T-cell (primary cell): Measurements from ENCODE around the gene UBQLN4. TPM values are rescaled to one million over a fixed set of nuclear protein-coding genes. Genes with fewer than 3 reads are reported as not detected.
A peak's percentile ranks its signal among the peaks of the same experiment; 100 is the strongest.

Source experiments
- ATAC-seq, 4 experiments: fragments of 200-7000 bp in 3 of 4; fragments of 150-1000 bp in 1 of 4; cut with Tn5 transposase; replicated peaks in 1 of 4; 1 replicate in 3 of 4; 2 replicates in 1 of 4; pipeline ENCODE4 v1.10.0; 2021; ENCODE audit warnings: moderate library complexity in 3 of 4, mild to moderate bottlenecking in 2 of 4, moderate number of reproducible peaks in 1 of 4
- CTCF ChIA-PET, 2 donors: fragments of 300-600 bp; sonication (Branson Sonifier 250); formaldehyde crosslinking; loops; one replicate each; lab custom pipeline; 2022; ENCODE audit warnings: antibody characterized with exemption in 2 of 2; lab: Charles Lee
- POLR2A ChIA-PET, 2 donors: fragments of 300-600 bp; sonication (Branson Sonifier 250); formaldehyde crosslinking; loops; one replicate each; lab custom pipeline; 2022; ENCODE audit warnings: antibody characterized with exemption in 2 of 2; lab: Charles Lee
- DNase-seq, 35 experiments: peaks; one replicate each; pipeline versions ENCODE4 v3.0.0 to v3.0.0-alpha.2; 2013 to 2023
- H3K27ac ChIP-seq: one replicate; pipeline ENCODE4 v1.5.1; 2013; ENCODE audit warnings: low read length
- H3K27me3 ChIP-seq, 2 experiments: replicated peaks in 1 of 2; 1 replicate in 1 of 2; 2 replicates in 1 of 2; pipeline versions ENCODE4 v1.6.1 to v1.7.0; 2013; ENCODE audit warnings: low read length in 1 of 2, mixed read lengths in 1 of 2; ENCODE audit not compliant: control insufficient read depth in 2 of 2, insufficient read depth in 2 of 2; ENCODE audit errors: extremely low read depth in 1 of 2
- H3K36me3 ChIP-seq, 2 donors: 1 replicate in 1 of 2; 2 replicates in 1 of 2; pipeline versions ENCODE4 v1.6.1 to v1.7.0; 2013; ENCODE audit warnings: low read length in 1 of 2; ENCODE audit not compliant: control insufficient read depth in 2 of 2, insufficient read depth in 1 of 2; ENCODE audit errors: extremely low read depth in 1 of 2
- H3K4me1 ChIP-seq, 2 experiments: 1 replicate in 1 of 2; 2 replicates in 1 of 2; pipeline versions ENCODE4 v1.6.1 to v1.7.0; 2013; ENCODE audit warnings: low read length in 2 of 2, mixed read lengths in 1 of 2; ENCODE audit not compliant: insufficient read depth in 2 of 2, control insufficient read depth in 1 of 2; ENCODE audit errors: extremely low read depth in 1 of 2
- H3K4me3 ChIP-seq, 2 donors: 1 replicate in 1 of 2; 2 replicates in 1 of 2; pipeline versions ENCODE4 v1.5.1 to v1.7.0; 2013; ENCODE audit warnings: mild to moderate bottlenecking in 2 of 2, low read length in 1 of 2, moderate library complexity in 1 of 2; ENCODE audit not compliant: control insufficient read depth in 1 of 2; ENCODE audit errors: extremely low read depth in 1 of 2
- H3K9me3 ChIP-seq: 2 replicates; pipeline ENCODE4 v1.7.0; 2013
- H3K27ac Mint-ChIP-seq, 2 donors: one replicate each; pipeline ENCODE4 v1.8.0; 2020 to 2021; ENCODE audit warnings: mild to moderate bottlenecking in 2 of 2, mixed read lengths in 2 of 2
- H3K27me3 Mint-ChIP-seq, 2 donors: one replicate each; pipeline ENCODE4 v1.8.0; 2021 to 2022; ENCODE audit warnings: mixed read lengths in 2 of 2
- H3K36me3 Mint-ChIP-seq: one replicate; pipeline ENCODE4 v1.8.0; 2021; ENCODE audit warnings: mixed read lengths
- H3K4me1 Mint-ChIP-seq, 3 donors: one replicate each; pipeline ENCODE4 v1.8.0; 2020 to 2022; ENCODE audit warnings: mixed read lengths in 3 of 3, mild to moderate bottlenecking in 1 of 3
- H3K4me3 Mint-ChIP-seq, 3 donors: one replicate each; pipeline ENCODE4 v1.8.0; 2020 to 2022; ENCODE audit warnings: mild to moderate bottlenecking in 3 of 3, mixed read lengths in 3 of 3, moderate library complexity in 3 of 3
- H3K9me3 Mint-ChIP-seq, 3 donors: one replicate each; pipeline ENCODE4 v1.8.0; 2020 to 2022; ENCODE audit warnings: mixed read lengths in 3 of 3
- WGBS: methylation state at CpG from one replicate; pipeline ENCODE4 v1.1.5; 2013; ENCODE audit warnings: missing lambda C conversion rate; ENCODE audit not compliant: insufficient coverage; 5-methylcytosine and 5-hydroxymethylcytosine counted together
- total RNA-seq, 35 experiments: library from RNA in 6 of 35; stranded (reverse) in 6 of 35; fragments of 120-200 nt in 1 of 35; gene quantifications; one replicate each; pipeline versions ENCODE4 v1.2.1 to v1.2.4 and lab custom pipeline; 2013 to 2026

Gene UBQLN4
- total RNA-seq, 5 donors from 2014 or later (not counting 1 experiment from before 2014, with no cell fraction given): 21.9 to 39.6 (median 37.9) TPM

DNA sequence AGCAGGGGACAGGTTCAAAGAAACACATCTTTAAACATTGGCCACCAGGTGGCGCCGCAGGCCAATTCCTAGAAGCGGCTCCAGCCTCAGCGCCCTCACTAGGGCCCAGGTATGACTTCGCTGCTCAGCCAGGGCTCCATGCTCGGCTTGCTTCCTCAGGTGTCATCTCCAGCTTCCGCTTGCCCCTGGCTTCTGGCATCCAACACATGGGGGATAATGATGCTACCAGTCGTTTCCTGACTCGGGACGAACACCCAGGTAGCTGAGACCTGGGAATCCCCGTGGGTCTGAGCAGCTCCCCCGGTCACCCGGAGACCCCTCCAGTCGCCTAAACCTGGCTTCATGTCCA is 37.2 kb upstream of the UBQLN4 start:
- Histone ChIP-seq H3K36me3 (no peaks in the 10 kb centered on the region), H3K27me3 (peaks cover 0 to 38% of the 10 kb centered on the region in 2 experiments), H3K4me1 (peaks cover 2 to 13% of the 10 kb centered on the region in 2 experiments), H3K27ac (no peak overlapping the region), H3K4me3 (no peak overlapping the region), H3K9me3 (no peaks in the 10 kb centered on the region)
- ChIA-PET POLR2A (interaction anchor here in 1 of 2 donors (1.0 kb wide), 1 partner anchor 38 kb away, joined by 4 read pairs; no protein-coding TSS in a partner anchor), CTCF (interaction anchor here (2.0 to 2.8 kb wide), 3 partner anchors 39 to 41 kb away, joined by 5 to 20 read pairs (median 16); no protein-coding TSS in a partner anchor)
- peak; percentile 71 to 94 (median 86) for DNase-seq
- no peaks in the 10 kb centered on the region for H3K9me3 Mint-ChIP-seq
- 41% methylated on average over 14 of the region's 14 CpGs for WGBS
- H3K4me3 Mint-ChIP-seq: no peak overlapping the region
- H3K36me3 Mint-ChIP-seq: no peaks in the 10 kb centered on the region
- H3K27me3 Mint-ChIP-seq: peaks cover 20 to 21% of the 10 kb centered on the region in 2 donors
- peak; percentile 92 to 97 (median 96) for ATAC-seq
- peaks cover 9 to 18% (median 14%) of the 10 kb centered on the region in 3 donors for H3K4me1 Mint-ChIP-seq
- H3K27ac Mint-ChIP-seq: peak overlapping the region in 1 of 2 donors; percentile 41

DNA sequence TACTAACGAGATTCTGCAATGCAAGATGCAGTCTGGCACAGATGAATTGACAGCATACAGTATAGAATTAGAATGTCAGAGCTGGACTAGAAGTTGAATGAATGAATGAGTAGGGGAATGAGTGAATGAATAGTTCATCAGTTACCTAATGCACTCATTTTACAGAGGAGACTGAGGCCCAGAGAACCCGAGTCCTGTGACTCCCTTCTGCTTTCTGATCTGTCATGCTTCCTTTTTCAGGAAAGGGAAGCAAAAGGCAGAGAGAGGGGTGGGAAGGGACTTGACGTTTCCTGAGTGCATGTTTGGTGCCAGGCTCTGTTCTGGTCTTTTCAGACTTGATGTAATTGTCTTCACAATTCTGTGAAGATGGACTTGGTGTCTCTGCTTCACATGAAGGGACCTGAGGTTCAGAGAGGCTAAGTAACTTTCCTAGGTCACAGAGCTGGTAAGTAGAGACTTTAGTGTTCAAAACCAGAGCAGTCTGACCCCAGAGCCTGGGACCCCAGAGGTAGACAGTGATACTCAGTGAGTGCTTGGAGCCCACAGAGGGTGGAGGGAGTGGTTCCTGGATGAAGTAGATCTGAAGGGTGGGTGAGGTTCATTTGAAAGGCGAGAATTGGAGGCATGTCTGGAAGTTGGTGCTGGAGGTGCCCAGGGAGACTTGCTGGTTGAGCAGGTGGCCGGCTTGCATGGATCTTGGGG is 36.7 kb upstream of the UBQLN4 start:
- Histone ChIP-seq H3K36me3 (no peaks in the 10 kb centered on the region), H3K9me3 (no peaks in the 10 kb centered on the region), H3K27ac (no peak overlapping the region), H3K27me3 (peaks cover 0 to 43% of the 10 kb centered on the region in 2 experiments), H3K4me3 (no peak overlapping the region), H3K4me1 (peaks cover 0 to 8% of the 10 kb centered on the region in 2 experiments)
- H3K4me1 Mint-ChIP-seq: peaks cover 5 to 16% (median 10%) of the 10 kb centered on the region in 3 donors
- CTCF ChIA-PET: interaction anchor here (0.8 to 2.8 kb wide), 5 partner anchors 32 to 134 kb away, joined by 3 to 20 read pairs (median 11); no protein-coding TSS in a partner anchor
- no peak overlapping the region for H3K4me3 Mint-ChIP-seq
- DNase-seq (no peak), ATAC-seq (peak in 3 of 4 experiments; percentile 17 to 42 (median 22))
- 33% methylated on average over 5 of the region's 5 CpGs for WGBS
- peaks cover 23 to 24% of the 10 kb centered on the region in 2 donors for H3K27me3 Mint-ChIP-seq
- POLR2A ChIA-PET: interaction anchor here in 1 of 2 donors (1.0 kb wide), 1 partner anchor 38 kb away, joined by 4 read pairs; no protein-coding TSS in a partner anchor
- peak overlapping the region in 1 of 2 donors; percentile 41 for H3K27ac Mint-ChIP-seq
- no peaks in the 10 kb centered on the region for H3K36me3 Mint-ChIP-seq
- H3K9me3 Mint-ChIP-seq: no peaks in the 10 kb centered on the region

DNA sequence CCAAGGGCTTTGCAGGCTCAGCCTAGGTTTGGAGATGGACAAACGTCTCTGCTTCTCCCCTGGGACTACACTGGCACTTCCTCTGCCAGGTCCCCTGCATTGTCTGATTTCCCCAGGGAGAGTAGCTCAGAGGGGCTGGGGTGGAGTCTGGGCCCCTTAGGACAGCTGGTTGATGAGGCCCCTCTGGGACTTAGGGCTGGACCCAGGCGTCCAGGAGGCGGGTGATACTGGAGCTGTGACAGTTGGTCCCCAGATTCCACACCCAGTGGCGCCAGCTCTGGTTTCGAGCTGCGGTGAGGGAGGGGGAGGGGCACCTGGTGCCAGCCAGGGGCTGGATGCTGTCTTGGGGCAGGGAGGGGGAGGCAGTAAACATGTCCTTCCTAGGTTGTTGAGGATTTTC is 36.1 kb upstream of the UBQLN4 start:
- Mint-ChIP-seq H3K27ac (no peak overlapping the region), H3K9me3 (no peaks in the 10 kb centered on the region), H3K4me1 (peaks cover 5 to 16% (median 8%) of the 10 kb centered on the region in 3 donors), H3K36me3 (no peaks in the 10 kb centered on the region), H3K27me3 (peaks cover 25 to 30% of the 10 kb centered on the region in 2 donors), H3K4me3 (no peak overlapping the region)
- Histone ChIP-seq H3K4me3 (no peak overlapping the region), H3K27me3 (peaks cover 0 to 48% of the 10 kb centered on the region in 2 experiments), H3K27ac (no peak overlapping the region), H3K9me3 (no peaks in the 10 kb centered on the region), H3K4me1 (peaks cover 0 to 7% of the 10 kb centered on the region in 2 experiments), H3K36me3 (no peaks in the 10 kb centered on the region)
- WGBS: 93% methylated on average over 3 of the region's 6 CpGs
- ChIA-PET CTCF (interaction anchor here (0.8 to 2.8 kb wide), 5 partner anchors 33 to 135 kb away, joined by 3 to 20 read pairs (median 11); no protein-coding TSS in a partner anchor), POLR2A (no interaction called here)
- ATAC-seq (no peak), DNase-seq (no peak)

DNA sequence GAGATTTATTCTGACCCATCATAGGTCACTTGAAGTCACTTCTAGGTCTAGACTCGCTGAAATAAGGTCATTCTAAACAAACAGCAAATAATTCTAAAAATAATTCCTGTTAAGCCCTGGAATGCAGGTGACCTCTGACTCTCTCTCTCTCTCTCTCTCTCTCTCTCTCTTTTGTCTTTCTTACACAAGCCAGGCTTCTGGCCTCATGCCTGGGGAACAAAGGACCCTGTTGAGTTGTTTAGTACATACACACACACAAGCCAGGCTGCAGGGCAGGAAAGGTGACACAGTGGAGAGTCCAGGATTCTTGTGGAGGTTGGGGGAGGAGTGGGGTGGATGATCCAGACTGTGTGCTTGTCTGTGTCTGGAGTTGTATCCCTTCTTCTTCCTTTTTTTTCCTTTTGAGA is 32.7 kb upstream of the UBQLN4 start:
- H3K27me3 Mint-ChIP-seq: peaks cover 24 to 43% of the 10 kb centered on the region in 2 donors

DNA sequence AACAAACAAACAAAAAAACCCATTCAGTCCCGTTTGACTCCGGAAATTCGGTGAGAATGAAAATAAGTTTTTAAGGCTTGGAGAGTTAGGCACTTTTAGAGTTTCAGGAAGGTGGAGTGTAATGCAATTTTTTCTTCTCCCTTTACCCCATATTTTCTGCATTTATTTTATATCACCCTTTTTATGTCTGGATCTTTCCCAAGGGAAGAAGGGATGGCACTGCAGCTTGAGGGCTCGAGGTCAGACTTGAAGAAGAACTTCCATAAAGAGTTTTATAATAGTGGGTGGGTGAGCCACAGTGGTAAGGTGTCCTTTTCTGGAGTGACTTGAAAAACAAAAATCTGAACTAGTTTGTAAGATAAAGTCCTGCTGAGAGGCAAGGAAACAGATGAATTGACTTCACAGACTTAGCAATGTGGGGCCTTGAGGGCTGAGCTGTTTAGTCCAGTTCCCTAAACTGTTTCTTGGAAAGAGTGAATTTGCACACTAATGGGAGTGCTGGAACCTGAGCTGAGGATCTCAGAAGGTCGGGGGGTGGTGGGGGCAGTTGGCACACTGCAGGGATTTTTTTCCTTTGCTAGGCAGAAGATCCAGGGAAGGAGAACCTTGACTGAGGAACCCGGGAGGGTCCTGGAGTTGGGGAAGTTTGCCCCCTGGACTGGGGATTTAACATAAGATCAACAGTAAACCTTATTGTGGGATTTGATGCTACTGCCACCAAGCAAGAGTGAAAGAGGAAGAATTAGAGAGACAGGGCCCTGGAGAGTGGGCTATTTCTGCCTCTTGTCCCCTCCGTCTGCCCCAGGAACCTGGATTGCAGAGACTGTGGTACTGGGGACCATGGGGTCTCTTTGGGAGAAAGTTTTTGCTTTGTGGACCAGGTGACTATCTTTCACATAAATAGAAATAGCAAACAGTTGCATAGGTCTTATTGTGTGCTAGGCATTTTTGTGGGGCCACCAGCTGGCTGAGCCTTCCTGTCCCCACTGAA is 30.5 kb upstream of the UBQLN4 start:
- ChIA-PET POLR2A (no interaction called here), CTCF (interaction anchor here (0.7 to 1.1 kb wide), 3 partner anchors 11 to 148 kb away, joined by 3 to 8 read pairs (median 4); no protein-coding TSS in a partner anchor)
- 60% methylated on average over 1 of the region's 7 CpGs for WGBS
- Mint-ChIP-seq H3K36me3 (no peaks in the 10 kb centered on the region), H3K9me3 (no peaks in the 10 kb centered on the region), H3K4me3 (peak overlapping the region; percentile 68 to 85 (median 76)), H3K27ac (no peak overlapping the region), H3K27me3 (peaks cover 17 to 41% of the 10 kb centered on the region in 2 donors), H3K4me1 (peaks cover 0 to 15% (median 5%) of the 10 kb centered on the region in 3 donors)
- ATAC-seq: no peak
- Histone ChIP-seq H3K4me1 (peaks cover 2 to 24% of the 10 kb centered on the region in 2 experiments), H3K27me3 (peaks cover 0 to 69% of the 10 kb centered on the region in 2 experiments), H3K9me3 (no peaks in the 10 kb centered on the region), H3K27ac (no peak overlapping the region), H3K4me3 (no peak overlapping the region), H3K36me3 (no peaks in the 10 kb centered on the region)
- no peak for DNase-seq

More for the DNA sequence above, 32.7 kb upstream of the UBQLN4 start:
- H3K27ac Mint-ChIP-seq: no peak overlapping the region
- ChIA-PET POLR2A (no interaction called here), CTCF (no interaction called here)
- DNase-seq: no peak
- H3K9me3 ChIP-seq: no peaks in the 10 kb centered on the region
- no peak overlapping the region for H3K27ac ChIP-seq
- H3K4me3 Mint-ChIP-seq: no peak overlapping the region
- no peak for ATAC-seq
- H3K4me1 ChIP-seq: peaks cover 2 to 29% of the 10 kb centered on the region in 2 experiments
- no peak overlapping the region for H3K4me3 ChIP-seq
- no peaks in the 10 kb centered on the region for H3K36me3 Mint-ChIP-seq
- H3K9me3 Mint-ChIP-seq: no peaks in the 10 kb centered on the region
- no peaks in the 10 kb centered on the region for H3K36me3 ChIP-seq
- 50% methylated on average over 1 of the region's 1 CpG for WGBS
- H3K4me1 Mint-ChIP-seq: peaks cover 9 to 17% (median 10%) of the 10 kb centered on the region in 3 donors
- peaks cover 0 to 77% of the 10 kb centered on the region in 2 experiments for H3K27me3 ChIP-seq
